GM12878 (cell line): Measurements from ENCODE around the gene GAP43.

Experiments used
- CEBPB ChIP-seq, 2 experiments: fragments of 150-350 bp in 1 of 2; IDR thresholded peaks; 2 replicates each; pipeline ENCODE4 v1.6.1; 2012 to 2014; ENCODE audit warnings: low read depth in 2 of 2, low read length in 2 of 2, borderline replicate concordance in 1 of 2, inconsistent platforms in 1 of 2
- CTCF ChIP-seq, 3 experiments: IDR thresholded peaks in 2 of 3; conservative IDR thresholded peaks in 1 of 3; 2 replicates each; pipeline ENCODE4 v1.5.1; 2011; ENCODE audit warnings: low read depth in 3 of 3, low read length in 3 of 3, mild to moderate bottlenecking in 3 of 3, control low read depth in 2 of 3, moderate library complexity in 2 of 3, inconsistent platforms in 1 of 3, mixed read lengths in 1 of 3; ENCODE audit not compliant: control insufficient read depth in 2 of 3, insufficient read depth in 1 of 3; ENCODE audit errors: extremely low read depth in 1 of 3
- E4F1 ChIP-seq: fragments of 450-650 bp; IDR thresholded peaks from 2 replicates; pipeline ENCODE4 v1.6.1; 2018; ENCODE audit warnings: borderline replicate concordance, mild to moderate bottlenecking; ENCODE audit not compliant: partially characterized antibody
- EED ChIP-seq: sonication (generic); IDR thresholded peaks from 2 replicates; pipeline ENCODE4 v1.6.1; 2016; ENCODE audit warnings: antibody characterized with exemption, low read depth
- SUZ12 ChIP-seq: fragments of 200-600 bp; sonication (generic); IDR thresholded peaks from one replicate; pipeline ENCODE4 v1.6.1; 2018; ENCODE audit warnings: antibody characterized with exemption, mild to moderate bottlenecking; ENCODE audit not compliant: unreplicated experiment
- TARDBP ChIP-seq: IDR thresholded peaks from 2 replicates; pipeline ENCODE4 v1.6.1; 2016; ENCODE audit warnings: borderline replicate concordance
- YY1 ChIP-seq: IDR thresholded peaks from 2 replicates; pipeline ENCODE4 v1.6.1; 2011; ENCODE audit warnings: low read depth, mild to moderate bottlenecking, low read length
- ZBTB11 ChIP-seq: fragments of 450-650 bp; formaldehyde crosslinking; IDR thresholded peaks from 2 replicates; pipeline ENCODE4 v1.5.0; 2022; ENCODE audit warnings: mild to moderate bottlenecking, missing genetic modification characterization

- TF ChIP-seq CEBPB (IDR thresholded peaks at IDR 0.05; ENCODE audit: borderline replicate concordance in 1 of 2, low read depth in 2 of 2, low read length in 2 of 2) (no peak), YY1 (no peak), CTCF (IDR thresholded peaks at IDR 0.05 in 2 of 3, conservative IDR thresholded peaks at IDR 0.05 in 1 of 3; ENCODE audit: control insufficient read depth in 2 of 3, extremely low read depth in 1 of 3, insufficient read depth in 1 of 3, low read depth in 3 of 3, low read length in 3 of 3) (no peak), EED (no peak), E4F1 (no peak), ZBTB11 (CRISPR knock-in tag) (no peak), SUZ12 (no peak), TARDBP (no peak)
These were observed 60.0 kb downstream of the GAP43 start for GRCh38 chr3:115683305-115683704.
